T-cell (primary cell): ENCODE data around the gene CDC42BPA. TPM values are rescaled to one million over a fixed set of nuclear protein-coding genes. Genes with fewer than 3 reads are reported as not detected.

Experiments used
- ATAC-seq, 4 experiments: fragments of 200-7000 bp in 3 of 4; fragments of 150-1000 bp in 1 of 4; cut with Tn5 transposase; replicated peaks in 1 of 4; 1 replicate in 3 of 4; 2 replicates in 1 of 4; pipeline ENCODE4 v1.10.0; 2021; ENCODE audit warnings: moderate library complexity in 3 of 4, mild to moderate bottlenecking in 2 of 4, moderate number of reproducible peaks in 1 of 4
- CTCF ChIA-PET, 2 donors: fragments of 300-600 bp; sonication (Branson Sonifier 250); formaldehyde crosslinking; loops; one replicate each; lab custom pipeline; 2022; ENCODE audit warnings: antibody characterized with exemption in 2 of 2; lab: Charles Lee
- POLR2A ChIA-PET, 2 donors: fragments of 300-600 bp; sonication (Branson Sonifier 250); formaldehyde crosslinking; loops; one replicate each; lab custom pipeline; 2022; ENCODE audit warnings: antibody characterized with exemption in 2 of 2; lab: Charles Lee
- DNase-seq, 35 experiments: peaks; one replicate each; pipeline versions ENCODE4 v3.0.0 to v3.0.0-alpha.2; 2013 to 2023
- H3K27ac ChIP-seq: one replicate; pipeline ENCODE4 v1.5.1; 2013; ENCODE audit warnings: low read length
- H3K27me3 ChIP-seq, 2 experiments: replicated peaks in 1 of 2; 1 replicate in 1 of 2; 2 replicates in 1 of 2; pipeline versions ENCODE4 v1.6.1 to v1.7.0; 2013; ENCODE audit warnings: low read length in 1 of 2, mixed read lengths in 1 of 2; ENCODE audit not compliant: control insufficient read depth in 2 of 2, insufficient read depth in 2 of 2; ENCODE audit errors: extremely low read depth in 1 of 2
- H3K36me3 ChIP-seq, 2 donors: 1 replicate in 1 of 2; 2 replicates in 1 of 2; pipeline versions ENCODE4 v1.6.1 to v1.7.0; 2013; ENCODE audit warnings: low read length in 1 of 2; ENCODE audit not compliant: control insufficient read depth in 2 of 2, insufficient read depth in 1 of 2; ENCODE audit errors: extremely low read depth in 1 of 2
- H3K4me1 ChIP-seq, 2 experiments: 1 replicate in 1 of 2; 2 replicates in 1 of 2; pipeline versions ENCODE4 v1.6.1 to v1.7.0; 2013; ENCODE audit warnings: low read length in 2 of 2, mixed read lengths in 1 of 2; ENCODE audit not compliant: insufficient read depth in 2 of 2, control insufficient read depth in 1 of 2; ENCODE audit errors: extremely low read depth in 1 of 2
- H3K4me3 ChIP-seq, 2 donors: 1 replicate in 1 of 2; 2 replicates in 1 of 2; pipeline versions ENCODE4 v1.5.1 to v1.7.0; 2013; ENCODE audit warnings: mild to moderate bottlenecking in 2 of 2, low read length in 1 of 2, moderate library complexity in 1 of 2; ENCODE audit not compliant: control insufficient read depth in 1 of 2; ENCODE audit errors: extremely low read depth in 1 of 2
- H3K9me3 ChIP-seq: 2 replicates; pipeline ENCODE4 v1.7.0; 2013
- H3K27ac Mint-ChIP-seq, 2 donors: one replicate each; pipeline ENCODE4 v1.8.0; 2020 to 2021; ENCODE audit warnings: mild to moderate bottlenecking in 2 of 2, mixed read lengths in 2 of 2
- H3K27me3 Mint-ChIP-seq, 2 donors: one replicate each; pipeline ENCODE4 v1.8.0; 2021 to 2022; ENCODE audit warnings: mixed read lengths in 2 of 2
- H3K36me3 Mint-ChIP-seq: one replicate; pipeline ENCODE4 v1.8.0; 2021; ENCODE audit warnings: mixed read lengths
- H3K4me1 Mint-ChIP-seq, 3 donors: one replicate each; pipeline ENCODE4 v1.8.0; 2020 to 2022; ENCODE audit warnings: mixed read lengths in 3 of 3, mild to moderate bottlenecking in 1 of 3
- H3K4me3 Mint-ChIP-seq, 3 donors: one replicate each; pipeline ENCODE4 v1.8.0; 2020 to 2022; ENCODE audit warnings: mild to moderate bottlenecking in 3 of 3, mixed read lengths in 3 of 3, moderate library complexity in 3 of 3
- H3K9me3 Mint-ChIP-seq, 3 donors: one replicate each; pipeline ENCODE4 v1.8.0; 2020 to 2022; ENCODE audit warnings: mixed read lengths in 3 of 3
- WGBS: methylation state at CpG from one replicate; pipeline ENCODE4 v1.1.5; 2013; ENCODE audit warnings: missing lambda C conversion rate; ENCODE audit not compliant: insufficient coverage; 5-methylcytosine and 5-hydroxymethylcytosine counted together
- total RNA-seq, 35 experiments: library from RNA in 6 of 35; stranded (reverse) in 6 of 35; fragments of 120-200 nt in 1 of 35; gene quantifications; one replicate each; pipeline versions ENCODE4 v1.2.1 to v1.2.4 and lab custom pipeline; 2013 to 2026

CDC42BPA gene
- total RNA-seq, 5 donors from 2014 or later (not counting 1 experiment from before 2014, with no cell fraction given), result 0.33 to 1.6 (median 0.86) TPM

GRCh38 chr1:227210604-227211003, 107.7 kb downstream of the CDC42BPA start:
- Mint-ChIP-seq H3K9me3 (no peaks in the 10 kb centered on the region), H3K36me3 (no peaks in the 10 kb centered on the region), H3K27ac (no peak overlapping the region), H3K4me1 (no peaks in the 10 kb centered on the region), H3K4me3 (no peak overlapping the region), H3K27me3 (peaks cover 11 to 16% of the 10 kb centered on the region in 2 donors)
- Histone ChIP-seq H3K27ac (no peak overlapping the region), H3K36me3 (no peaks in the 10 kb centered on the region), H3K27me3 (peaks cover 0 to 2% of the 10 kb centered on the region in 2 experiments), H3K4me1 (no peaks in the 10 kb centered on the region), H3K4me3 (no peak overlapping the region), H3K9me3 (no peaks in the 10 kb centered on the region)
- DNase-seq, result no peak
- POLR2A ChIA-PET, result interaction anchor here in 1 of 2 donors (0.7 kb wide), 1 partner anchor 971 kb away, joined by 3 read pairs; no protein-coding TSS in a partner anchor
- no peak for ATAC-seq
- CTCF ChIA-PET, result no interaction called here

- no peaks in the 10 kb centered on the region for H3K9me3 Mint-ChIP-seq
- peaks cover 0 to 2% of the 10 kb centered on the region in 2 donors for H3K27me3 Mint-ChIP-seq
- H3K9me3 ChIP-seq, result no peaks in the 10 kb centered on the region
- no peaks in the 10 kb centered on the region for H3K36me3 Mint-ChIP-seq
- no peaks in the 10 kb centered on the region for H3K4me1 ChIP-seq
- H3K4me1 Mint-ChIP-seq, result no peaks in the 10 kb centered on the region
- H3K27me3 ChIP-seq, result peaks cover 0 to 9% of the 10 kb centered on the region in 2 experiments
- H3K4me3 Mint-ChIP-seq, result no peak overlapping the region
- H3K27ac Mint-ChIP-seq, result no peak overlapping the region
- CTCF ChIA-PET, result interaction anchor here in 1 of 2 donors (0.5 kb wide), 1 partner anchor 25 kb away, joined by 3 read pairs; no protein-coding TSS in a partner anchor
- H3K4me3 ChIP-seq, result no peak overlapping the region
- no CpG with 5 or more reads among the region's 2 CpGs for WGBS
- no peak for ATAC-seq
- no peaks in the 10 kb centered on the region for H3K36me3 ChIP-seq
- no peak for DNase-seq
- POLR2A ChIA-PET, result interaction anchor here in 1 of 2 donors (0.6 kb wide), 1 partner anchor 16 kb away, joined by 3 read pairs; no protein-coding TSS in a partner anchor
- no peak overlapping the region for H3K27ac ChIP-seq
Observed at GRCh38 chr1:227197064-227197463, 121.2 kb downstream of the CDC42BPA start.

- CTCF ChIA-PET, result no interaction called here
- H3K4me1 ChIP-seq, result no peaks in the 10 kb centered on the region
- no peaks in the 10 kb centered on the region for H3K4me1 Mint-ChIP-seq
- peaks cover 0 to 4% of the 10 kb centered on the region in 2 experiments for H3K27me3 ChIP-seq
- H3K36me3 ChIP-seq, result no peaks in the 10 kb centered on the region
- H3K9me3 Mint-ChIP-seq, result no peaks in the 10 kb centered on the region
- POLR2A ChIA-PET, result no interaction called here
- H3K4me3 Mint-ChIP-seq, result no peak overlapping the region
- no peaks in the 10 kb centered on the region for H3K36me3 Mint-ChIP-seq
- H3K9me3 ChIP-seq, result no peaks in the 10 kb centered on the region
- DNase-seq (peak in 1 of 35 experiments; percentile 3), ATAC-seq (no peak)
- H3K27ac Mint-ChIP-seq, result no peak overlapping the region
- H3K4me3 ChIP-seq, result no peak overlapping the region
- no peak overlapping the region for H3K27ac ChIP-seq
- H3K27me3 Mint-ChIP-seq, result peaks cover 8 to 16% of the 10 kb centered on the region in 2 donors
- whole genome bisulfite sequencing, result no CpG with 5 or more reads among the region's 2 CpGs
Observed at GRCh38 chr1:227192163-227192562, 126.1 kb downstream of the CDC42BPA start.

GRCh38 chr1:227191607-227192006, 126.7 kb downstream of the CDC42BPA start:
- H3K36me3 Mint-ChIP-seq, result no peaks in the 10 kb centered on the region
- ChIA-PET CTCF (no interaction called here), POLR2A (no interaction called here)
- no peak overlapping the region for H3K4me3 ChIP-seq
- no peaks in the 10 kb centered on the region for H3K4me1 Mint-ChIP-seq
- H3K36me3 ChIP-seq, result no peaks in the 10 kb centered on the region
- no peak overlapping the region for H3K4me3 Mint-ChIP-seq
- WGBS, result no CpG with 5 or more reads among the region's 2 CpGs
- H3K4me1 ChIP-seq, result no peaks in the 10 kb centered on the region
- no peak overlapping the region for H3K27ac Mint-ChIP-seq
- H3K9me3 Mint-ChIP-seq, result no peaks in the 10 kb centered on the region
- H3K27me3 Mint-ChIP-seq, result peaks cover 8 to 19% of the 10 kb centered on the region in 2 donors
- no peak for ATAC-seq
- H3K27ac ChIP-seq, result no peak overlapping the region
- no peaks in the 10 kb centered on the region for H3K9me3 ChIP-seq
- peaks cover 0 to 4% of the 10 kb centered on the region in 2 experiments for H3K27me3 ChIP-seq
- no peak for DNase-seq

GRCh38 chr1:227190321-227190720, 128.0 kb downstream of the CDC42BPA start:
- Mint-ChIP-seq H3K4me1 (no peaks in the 10 kb centered on the region), H3K4me3 (no peak overlapping the region), H3K9me3 (no peaks in the 10 kb centered on the region), H3K27ac (no peak overlapping the region), H3K36me3 (no peaks in the 10 kb centered on the region), H3K27me3 (peaks cover 8 to 24% of the 10 kb centered on the region in 2 donors)
- POLR2A ChIA-PET, result no interaction called here
- Histone ChIP-seq H3K27me3 (peaks cover 0 to 4% of the 10 kb centered on the region in 2 experiments), H3K9me3 (no peaks in the 10 kb centered on the region), H3K27ac (no peak overlapping the region), H3K4me3 (no peak overlapping the region), H3K4me1 (no peaks in the 10 kb centered on the region), H3K36me3 (no peaks in the 10 kb centered on the region)
- ATAC-seq (no peak), DNase-seq (no peak)
- no CpG with 5 or more reads among the region's 2 CpGs for WGBS
- CTCF ChIA-PET, result no interaction called here

GRCh38 chr1:227185291-227185690, 133.0 kb downstream of the CDC42BPA start:
- POLR2A ChIA-PET, result no interaction called here
- CTCF ChIA-PET, result no interaction called here
- no peaks in the 10 kb centered on the region for H3K4me1 Mint-ChIP-seq

More at GRCh38 chr1:227185291-227185690, 133.0 kb downstream of the CDC42BPA start:
- DNase-seq (no peak), ATAC-seq (no peak)
- no peak overlapping the region for H3K4me3 Mint-ChIP-seq
- Histone ChIP-seq H3K4me3 (no peak overlapping the region), H3K4me1 (no peaks in the 10 kb centered on the region), H3K36me3 (no peaks in the 10 kb centered on the region), H3K9me3 (no peaks in the 10 kb centered on the region), H3K27me3 (peaks cover 0 to 3% of the 10 kb centered on the region in 2 experiments), H3K27ac (no peak overlapping the region)
- no peaks in the 10 kb centered on the region for H3K36me3 Mint-ChIP-seq
- peaks cover 8 to 35% of the 10 kb centered on the region in 2 donors for H3K27me3 Mint-ChIP-seq
- H3K9me3 Mint-ChIP-seq, result no peaks in the 10 kb centered on the region
- no peak overlapping the region for H3K27ac Mint-ChIP-seq
- WGBS, result 84% methylated on average over 2 of the region's 9 CpGs
